GM12892 (cell line): ENCODE measurements around the gene CD82.

Source experiments
- POLR2A ChIP-seq: IDR thresholded peaks from 2 replicates; pipeline ENCODE4 v1.6.1; 2011; ENCODE audit warnings: low read depth, low read length, control low read depth
- POLR2AphosphoS5 ChIP-seq: IDR thresholded peaks from 2 replicates; pipeline ENCODE4 v1.6.1; 2011; ENCODE audit warnings: low read depth, low read length, control low read depth

DNA sequence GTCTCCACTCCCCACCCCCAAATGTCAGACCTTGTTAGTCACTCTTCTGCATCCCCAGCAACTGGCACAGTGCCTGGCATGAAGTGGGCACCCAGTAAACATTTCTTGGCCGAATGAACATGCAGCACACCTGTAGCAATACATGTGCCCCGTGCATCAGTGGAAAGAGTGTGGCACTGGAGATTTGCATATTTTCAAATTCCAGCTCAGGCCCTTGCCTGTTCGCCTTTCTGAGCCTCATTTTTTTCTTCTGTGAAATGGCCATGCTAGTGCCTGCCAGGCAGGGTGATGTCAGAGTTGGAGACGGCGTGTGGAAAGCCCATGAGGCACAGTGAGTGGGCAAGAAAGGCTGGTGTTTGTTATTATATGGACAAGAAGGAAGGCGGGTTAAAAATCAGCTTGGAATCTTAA lies 38.7 kb downstream of the CD82 start:
- TF ChIP-seq POLR2A: no peak
- TF ChIP-seq POLR2AphosphoS5: no peak
